HG03442 (cell line): ENCODE data around the gene MMP17.

ENCODE experiments used
- ATAC-seq: cut with Tn5 transposase; IDR thresholded peaks from one replicate; pipeline ENCODE4 v1.9.1; 2021; ENCODE audit warnings: mild to moderate bottlenecking, moderate library complexity; ENCODE audit not compliant: unreplicated experiment

Gene MMP17

GRCh38 chr12:131829791-131830334 lies 1.7 kb downstream of the MMP17 start:
- no peak for ATAC-seq

- no peak for ATAC-seq
Observed at GRCh38 chr12:131830335-131830913, 2.2 kb downstream of the MMP17 start.

- no peak for ATAC-seq
Observed at GRCh38 chr12:131830914-131831571, 2.9 kb downstream of the MMP17 start.

GRCh38 chr12:131831635-131832041 lies 3.4 kb downstream of the MMP17 start:
- ATAC-seq: no peak

GRCh38 chr12:131832321-131833231 lies 4.4 kb downstream of the MMP17 start:
- ATAC-seq: no peak

GRCh38 chr12:131833288-131833895 lies 5.2 kb downstream of the MMP17 start:
- ATAC-seq: no peak

GRCh38 chr12:131833896-131834641 lies 5.9 kb downstream of the MMP17 start:
- ATAC-seq: no peak

- no peak for ATAC-seq
Observed at GRCh38 chr12:131834798-131835615, 6.8 kb downstream of the MMP17 start.

- no peak for ATAC-seq
Observed at GRCh38 chr12:131835616-131836171, 7.5 kb downstream of the MMP17 start.

- ATAC-seq: no peak
Observed at GRCh38 chr12:131836193-131836592, 8.0 kb downstream of the MMP17 start.

DNA sequence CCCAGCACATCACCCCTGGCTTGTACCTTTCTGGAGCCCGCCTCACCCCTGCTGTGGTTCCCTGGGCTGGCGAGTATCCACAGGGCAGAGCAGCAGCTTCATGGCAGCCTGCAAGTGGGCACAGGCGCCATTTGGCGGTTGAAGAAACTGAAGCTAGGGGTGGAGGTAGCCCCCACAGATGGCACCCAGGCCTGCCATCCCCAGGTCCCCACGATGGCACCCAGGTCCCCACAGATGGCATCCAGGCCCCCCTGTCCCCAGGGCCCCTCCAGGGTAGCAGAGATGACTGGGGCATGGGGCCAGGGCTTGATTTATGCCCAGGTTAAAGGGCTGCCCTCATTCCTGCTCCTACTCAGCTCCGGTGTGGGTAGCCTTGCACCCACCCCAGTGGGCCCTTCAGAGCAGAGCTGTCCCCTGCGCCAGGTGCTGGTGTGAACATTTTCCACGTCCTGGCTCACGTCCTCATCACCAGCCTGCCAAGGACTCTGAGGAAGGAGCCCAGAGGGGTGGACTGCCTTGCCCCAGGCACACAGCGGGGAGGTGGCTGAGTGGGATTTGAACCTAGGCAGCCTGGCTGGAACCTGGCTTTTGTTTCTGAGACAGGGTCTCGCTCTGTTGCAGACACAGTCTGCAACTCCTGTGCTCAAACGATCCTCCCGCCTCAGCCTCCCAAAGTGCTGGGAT lies 8.7 kb downstream of the MMP17 start:
- ATAC-seq: no peak

DNA sequence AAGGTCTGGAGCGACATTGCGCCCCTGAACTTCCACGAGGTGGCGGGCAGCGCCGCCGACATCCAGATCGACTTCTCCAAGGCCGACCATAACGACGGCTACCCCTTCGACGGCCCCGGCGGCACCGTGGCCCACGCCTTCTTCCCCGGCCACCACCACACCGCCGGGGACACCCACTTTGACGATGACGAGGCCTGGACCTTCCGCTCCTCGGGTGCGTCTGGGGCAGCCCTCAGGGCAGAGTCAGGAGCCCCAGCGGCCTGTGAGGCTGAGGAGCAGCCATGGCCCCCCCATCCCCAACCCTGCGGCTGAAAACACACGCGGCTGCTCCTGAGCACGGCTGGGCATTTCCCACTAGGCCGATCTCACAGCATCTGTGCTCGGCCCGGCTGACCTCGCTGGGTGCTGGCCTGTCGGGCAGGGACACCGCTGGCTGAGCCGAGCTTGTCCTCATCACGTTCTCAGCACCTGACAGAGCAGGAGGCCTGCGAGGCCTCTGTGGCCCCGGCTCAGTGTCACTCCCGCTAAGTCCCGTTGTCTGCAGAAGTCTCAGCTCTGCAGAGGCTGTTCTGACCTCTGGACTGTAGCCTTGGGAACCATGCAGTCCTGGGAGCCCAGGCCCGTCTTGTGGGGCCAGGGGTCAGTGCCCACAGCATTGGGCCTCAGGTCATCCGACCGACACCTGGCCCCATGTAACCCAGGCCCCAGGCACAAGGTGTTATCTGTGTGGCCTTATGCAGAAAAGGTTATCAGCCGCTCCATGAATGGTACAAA lies 12.6 kb downstream of the MMP17 start:
- no peak for ATAC-seq

GRCh38 chr12:131841547-131841946 lies 13.4 kb downstream of the MMP17 start:
- no peak for ATAC-seq

GRCh38 chr12:131842169-131842568 lies 14.0 kb downstream of the MMP17 start:
- no peak for ATAC-seq

GRCh38 chr12:131843527-131843926 lies 15.3 kb downstream of the MMP17 start:
- no peak for ATAC-seq

DNA sequence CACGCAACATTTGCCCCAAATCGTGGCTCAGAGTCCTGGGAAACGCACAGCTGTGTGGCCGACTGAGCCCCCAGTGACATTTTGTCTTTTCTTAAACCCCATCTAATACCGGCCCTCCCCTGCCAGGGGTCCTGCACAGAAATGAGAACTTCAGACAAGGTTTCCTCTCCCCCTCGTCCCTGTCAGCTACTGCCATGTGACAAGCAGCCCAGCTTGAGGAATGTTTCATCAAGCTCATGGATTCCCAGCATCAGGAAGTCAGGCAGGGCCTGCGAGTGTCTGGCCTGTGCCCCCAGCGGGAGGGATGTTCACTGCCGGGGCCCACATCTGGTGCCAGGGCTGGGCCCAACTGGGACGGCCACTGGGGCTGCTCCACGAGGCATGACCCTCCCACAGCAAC lies 15.9 kb downstream of the MMP17 start:
- no peak for ATAC-seq

GRCh38 chr12:131844656-131845055 lies 16.5 kb downstream of the MMP17 start:
- ATAC-seq: no peak

DNA sequence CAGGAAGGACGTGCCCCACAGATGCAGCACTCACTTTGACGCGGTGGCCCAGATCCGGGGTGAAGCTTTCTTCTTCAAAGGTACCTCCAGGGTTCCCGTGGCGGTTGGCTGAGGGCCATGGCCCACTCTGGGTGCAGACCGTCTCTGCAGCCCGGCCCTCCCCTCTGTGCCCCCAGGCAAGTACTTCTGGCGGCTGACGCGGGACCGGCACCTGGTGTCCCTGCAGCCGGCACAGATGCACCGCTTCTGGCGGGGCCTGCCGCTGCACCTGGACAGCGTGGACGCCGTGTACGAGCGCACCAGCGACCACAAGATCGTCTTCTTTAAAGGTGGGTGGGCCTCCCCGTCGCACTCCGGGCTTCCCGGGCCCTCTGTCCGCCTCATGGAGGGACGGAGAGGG lies 16.9 kb downstream of the MMP17 start:
- ATAC-seq: no peak
